ENCODE data around the gene OST4.

The OST4 gene

GRCh38 chr2:27050996-27051901 is 20.2 kb downstream of the OST4 start, which contains the start of gene AGBL5:
TSS of gene AGBL5 (plus strand) at chr2:27051668. CDS start at chr2:27052959, 1,291 bp downstream.
- ATAC-seq = peak; percentile 72 to 74

DNA sequence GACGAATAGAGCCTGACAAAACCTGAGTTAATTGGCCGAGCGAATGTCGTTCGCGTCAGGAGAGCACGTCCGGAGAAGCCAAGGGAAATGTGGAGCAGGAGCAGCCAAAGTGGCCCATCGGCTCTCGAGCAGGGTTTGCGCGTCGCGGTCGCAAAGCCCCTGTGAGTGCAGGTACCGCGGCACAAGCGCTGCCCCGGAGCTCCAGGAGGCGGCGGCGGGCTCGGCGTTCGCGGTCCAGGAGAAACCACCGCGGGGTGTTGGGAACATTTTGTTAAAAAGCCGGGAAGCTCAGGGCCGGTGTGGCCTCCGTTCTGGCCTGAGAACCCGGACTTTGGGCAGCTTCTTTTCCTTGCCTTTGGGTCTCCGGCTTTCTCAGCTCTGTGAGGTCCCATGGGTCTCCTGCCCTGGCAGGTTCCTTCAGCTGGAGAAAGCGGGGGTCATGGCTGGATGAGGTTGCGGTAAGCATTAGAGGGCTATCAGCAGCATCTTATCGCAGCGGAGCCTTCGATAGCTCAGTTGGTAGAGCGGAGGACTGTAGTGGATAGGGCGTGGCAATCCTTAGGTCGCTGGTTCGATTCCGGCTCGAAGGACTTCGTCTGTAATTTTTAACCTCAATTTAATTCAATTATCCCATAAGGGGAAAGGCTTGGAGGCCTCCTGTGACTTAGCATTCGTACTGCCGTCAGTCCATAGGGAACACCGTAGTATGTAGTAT is 21.0 kb downstream of the OST4 start:
- peak; percentile 70 to 77 for ATAC-seq

DNA sequence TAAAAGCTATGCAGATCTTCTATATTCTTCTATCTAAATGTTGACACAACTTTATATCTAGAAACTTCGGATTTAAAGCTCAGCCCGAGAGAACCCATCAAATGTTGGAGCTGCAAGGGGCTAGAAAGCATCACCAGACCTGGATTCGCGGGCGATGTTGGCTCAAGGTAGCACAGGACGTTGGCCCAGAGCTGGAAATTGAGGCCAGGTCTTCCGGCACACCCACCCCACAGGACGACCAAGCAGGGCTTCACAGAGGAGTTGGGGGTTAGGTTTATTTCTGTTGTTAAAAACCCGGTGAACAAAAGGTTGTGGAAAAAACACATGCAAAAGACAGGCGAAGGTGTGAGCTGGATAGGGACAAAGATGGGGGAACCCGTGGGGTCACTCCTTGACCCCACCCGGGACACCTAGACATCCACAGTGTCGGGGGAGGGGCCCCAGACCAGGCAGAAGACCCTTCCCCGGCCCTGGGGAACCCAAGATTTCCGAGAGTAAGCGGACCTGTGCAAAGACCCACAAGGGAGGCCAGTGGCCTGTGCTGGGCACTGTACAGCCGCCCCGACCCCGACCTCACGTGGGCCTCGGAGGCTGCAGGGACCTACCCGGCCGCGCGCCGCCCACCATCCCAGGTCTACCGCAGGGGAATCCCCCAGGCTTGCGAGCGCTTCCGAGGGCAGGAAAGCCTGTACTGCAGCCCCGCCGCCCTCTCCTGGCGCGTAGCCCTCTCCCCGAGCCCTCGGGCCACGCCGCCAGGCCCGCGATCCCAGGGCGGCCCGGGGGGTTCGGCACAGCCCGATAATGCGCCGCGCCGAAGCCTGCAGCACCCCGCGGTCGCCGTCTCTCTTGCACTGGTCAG is 21.8 kb downstream of the OST4 start:
- peak; percentile 3 to 8 for ATAC-seq

DNA sequence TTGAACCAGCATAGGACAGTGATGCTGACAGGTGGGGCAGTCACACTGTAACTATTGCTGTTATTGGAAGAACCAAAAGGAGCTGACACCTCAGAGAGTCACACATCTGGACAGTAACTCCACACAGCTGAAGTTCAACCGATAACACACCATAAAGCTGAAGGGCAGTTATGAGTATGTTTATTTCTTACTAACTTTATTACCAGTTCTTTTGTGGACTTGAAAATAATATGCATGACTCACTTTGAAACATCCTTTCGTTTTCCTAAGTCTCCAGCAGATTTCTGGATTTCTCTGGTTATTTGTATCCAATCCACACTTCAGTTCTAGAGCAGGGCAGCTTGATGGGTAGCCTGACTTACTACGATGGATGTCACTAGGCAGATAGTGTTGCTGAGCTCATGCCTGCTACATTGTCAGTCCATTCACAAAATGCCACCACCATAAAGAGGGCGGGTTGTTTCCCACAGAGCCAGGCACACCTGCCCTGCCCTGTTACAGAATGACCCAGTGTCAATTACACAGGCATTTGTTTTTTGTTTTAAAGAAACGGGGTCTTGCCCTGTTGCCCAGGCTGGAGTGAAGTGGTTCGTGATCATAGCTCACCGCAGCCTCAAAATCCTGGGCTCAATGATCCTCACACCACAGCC is 28.3 kb downstream of the OST4 start:
- ATAC-seq = no peak

DNA sequence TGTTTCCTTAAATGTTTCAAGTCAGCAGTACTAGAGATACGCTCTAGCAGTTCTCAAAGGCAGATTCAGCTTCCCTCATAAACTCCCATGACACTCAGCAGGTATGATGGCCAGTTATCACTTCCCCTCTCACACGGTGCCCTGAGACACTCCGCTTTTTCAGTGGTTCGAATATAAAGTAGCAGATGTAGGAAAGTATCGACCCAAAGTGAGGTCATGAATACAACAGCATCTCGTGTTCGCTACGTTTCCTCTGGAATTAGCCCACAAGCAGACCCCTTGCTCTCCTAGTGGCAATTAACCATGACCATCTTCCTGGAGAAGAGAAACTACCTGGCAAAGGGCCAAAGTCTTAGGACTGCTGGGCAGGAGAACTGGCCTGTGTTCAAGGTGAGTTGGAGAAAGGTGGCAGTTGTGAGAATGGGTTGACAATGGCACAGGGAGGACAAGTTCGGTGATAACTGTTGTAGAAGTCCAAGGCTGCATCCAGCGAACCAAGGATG is 29.2 kb downstream of the OST4 start:
- ATAC-seq = peak in 1 of 2 donors; percentile 17

DNA sequence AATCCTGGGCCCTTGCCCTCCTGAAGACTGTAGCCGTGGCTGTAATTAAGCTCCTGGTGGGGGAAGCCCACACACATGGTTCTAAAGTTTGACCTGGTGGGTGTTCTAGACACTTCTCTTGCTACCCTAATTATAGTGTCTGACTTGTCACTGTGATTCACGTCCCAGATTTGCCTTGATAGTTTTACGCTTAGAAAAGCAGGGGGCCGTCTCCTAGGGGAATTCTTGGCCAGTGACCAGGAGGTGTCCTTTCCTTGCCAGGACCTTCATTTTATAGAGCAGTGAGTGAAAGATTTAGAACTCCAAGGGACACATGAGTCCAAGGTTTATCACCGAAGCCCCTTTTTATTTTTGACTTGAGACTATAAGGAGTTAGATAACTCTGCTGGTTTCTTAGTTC is 29.7 kb downstream of the OST4 start:
- no peak for ATAC-seq

DNA sequence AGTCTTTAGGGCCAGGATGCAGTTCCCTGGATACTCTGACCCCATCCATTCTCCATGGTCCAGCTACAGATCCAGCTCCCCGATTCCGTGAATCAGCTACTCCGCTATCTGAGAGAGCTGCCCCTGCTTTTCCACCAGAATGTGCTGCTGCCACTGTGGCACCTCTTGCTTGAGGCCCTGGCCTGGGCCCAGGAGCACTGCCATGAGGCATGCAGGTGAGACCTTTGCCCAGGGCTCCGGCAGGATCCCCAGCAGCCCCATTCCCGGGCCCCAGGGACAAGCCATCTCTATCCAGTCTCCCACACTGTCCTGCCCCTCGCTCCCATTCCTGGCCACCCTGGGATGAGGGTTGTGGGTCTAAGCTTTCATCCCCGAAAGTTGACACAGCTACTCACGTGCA is 31.2 kb downstream of the OST4 start:
- ATAC-seq = no peak

DNA sequence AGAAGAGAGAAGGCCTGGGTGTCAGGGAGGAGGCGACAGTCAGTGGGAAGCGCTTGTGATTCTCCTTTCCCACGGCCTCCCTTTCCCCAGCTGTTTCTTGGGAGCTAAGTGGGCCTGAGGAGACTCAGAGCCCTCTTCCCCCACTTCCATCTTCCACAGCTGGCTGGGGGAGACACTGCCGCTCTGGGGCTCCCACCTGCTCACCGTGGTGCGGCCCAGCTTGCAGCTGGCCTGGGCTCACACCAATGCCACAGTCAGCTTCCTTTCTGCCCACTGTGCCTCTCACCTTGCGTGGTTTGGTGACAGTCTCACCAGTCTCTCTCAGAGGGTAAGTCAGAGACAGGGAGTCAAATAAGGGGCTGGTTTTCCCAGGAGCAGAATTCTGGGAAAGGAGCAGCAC is 31.6 kb downstream of the OST4 start:
- ATAC-seq = no peak

DNA sequence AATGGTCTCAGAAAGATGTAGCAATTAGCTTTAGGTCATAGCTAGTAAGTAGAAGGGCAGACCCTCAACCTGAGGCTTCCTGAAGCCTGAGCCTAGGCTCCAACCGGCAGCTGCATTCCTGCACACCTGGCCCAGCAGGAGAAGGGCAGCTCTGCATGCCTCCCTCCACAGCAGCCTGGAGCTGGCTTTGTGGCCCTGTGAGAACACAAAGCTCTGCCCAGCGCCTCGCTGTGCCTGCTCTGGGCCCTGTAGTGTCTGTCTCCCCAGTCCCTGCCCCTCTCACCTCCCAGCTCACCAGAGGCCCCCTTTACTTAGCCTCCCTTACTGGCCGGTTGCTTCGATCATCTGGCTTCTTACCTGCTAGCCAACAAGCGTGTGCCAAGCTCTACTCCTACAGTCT is 32.0 kb downstream of the OST4 start:
- ATAC-seq = no peak

DNA sequence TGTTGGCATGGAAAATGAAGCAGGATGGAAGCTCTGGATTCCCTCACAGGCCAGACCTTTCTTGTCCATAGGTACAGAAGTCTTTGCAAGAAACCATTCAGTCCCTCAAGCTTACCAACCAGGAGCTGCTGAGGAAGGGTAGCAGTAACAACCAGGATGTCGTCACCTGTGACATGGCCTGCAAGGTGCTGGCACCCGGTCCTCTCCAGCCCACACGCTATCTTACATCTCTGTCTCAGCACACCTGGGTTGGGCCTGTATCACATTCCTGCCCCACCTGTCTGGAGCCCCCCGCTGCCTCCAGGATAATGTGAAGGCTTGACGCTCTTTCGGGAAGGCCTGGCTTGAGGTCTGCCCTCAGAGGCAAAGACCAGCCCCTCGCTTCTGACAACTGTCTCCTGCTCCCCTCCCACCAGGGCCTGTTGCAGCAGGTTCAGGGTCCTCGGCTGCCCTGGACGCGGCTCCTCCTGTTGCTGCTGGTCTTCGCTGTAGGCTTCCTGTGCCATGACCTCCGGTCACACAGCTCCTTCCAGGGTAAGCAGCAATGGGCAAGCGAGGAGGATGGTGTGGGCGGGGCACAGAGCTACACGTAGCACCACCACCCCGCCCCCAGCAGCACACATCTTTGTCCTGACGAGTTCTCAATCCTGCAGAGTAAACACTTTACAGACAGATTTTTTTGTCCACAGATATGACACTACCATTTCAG is 32.7 kb downstream of the OST4 start:
- ATAC-seq = no peak

DNA sequence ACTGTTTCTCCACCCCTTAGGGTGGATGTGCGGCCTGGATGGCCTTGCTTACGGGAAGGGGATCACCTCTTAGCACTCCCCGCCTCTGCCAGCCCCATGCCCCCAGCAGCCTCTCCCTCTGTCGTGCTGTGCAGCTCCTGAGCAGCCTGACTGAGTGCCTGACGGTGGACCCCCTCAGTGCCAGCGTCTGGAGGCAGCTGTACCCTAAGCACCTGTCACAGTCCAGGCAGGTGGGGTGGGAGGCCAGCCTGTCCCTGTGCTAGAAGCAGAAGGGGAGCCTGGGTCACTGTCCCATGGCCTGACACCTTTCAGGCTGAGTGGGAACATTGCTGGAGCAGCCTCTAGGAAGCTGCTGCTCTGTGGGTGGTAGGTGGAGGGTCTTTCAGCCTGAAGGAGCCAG is 33.4 kb downstream of the OST4 start:
- ATAC-seq = no peak

DNA sequence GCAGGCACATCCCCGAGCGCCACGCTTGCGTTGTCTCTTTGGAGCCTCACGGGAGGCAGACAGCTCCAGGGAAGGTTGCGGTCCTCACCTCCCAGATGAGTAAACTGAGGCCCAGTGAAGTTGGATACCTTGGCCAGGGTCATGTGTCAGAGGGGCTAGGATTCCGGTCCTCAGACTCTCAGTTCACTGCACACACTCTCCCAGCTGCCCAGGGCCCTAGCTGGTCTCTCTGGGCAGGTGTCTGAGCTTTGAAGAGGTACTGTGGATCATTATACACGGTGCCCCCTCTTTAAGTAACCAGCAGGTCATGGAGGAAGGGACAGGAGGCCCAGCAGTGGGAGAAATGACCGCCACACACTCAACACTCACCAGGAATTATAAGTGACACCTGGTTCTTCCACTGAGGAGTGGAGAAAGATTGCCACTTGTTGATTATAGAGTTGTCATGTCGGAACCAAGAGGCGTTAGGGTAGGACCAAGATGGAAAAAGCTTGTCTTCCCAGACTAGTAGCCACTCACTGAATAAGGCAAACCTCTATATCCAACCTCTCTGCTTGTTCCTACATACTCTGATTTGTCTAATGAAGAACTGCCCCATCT is 38.1 kb downstream of the OST4 start:
- no peak for ATAC-seq

DNA sequence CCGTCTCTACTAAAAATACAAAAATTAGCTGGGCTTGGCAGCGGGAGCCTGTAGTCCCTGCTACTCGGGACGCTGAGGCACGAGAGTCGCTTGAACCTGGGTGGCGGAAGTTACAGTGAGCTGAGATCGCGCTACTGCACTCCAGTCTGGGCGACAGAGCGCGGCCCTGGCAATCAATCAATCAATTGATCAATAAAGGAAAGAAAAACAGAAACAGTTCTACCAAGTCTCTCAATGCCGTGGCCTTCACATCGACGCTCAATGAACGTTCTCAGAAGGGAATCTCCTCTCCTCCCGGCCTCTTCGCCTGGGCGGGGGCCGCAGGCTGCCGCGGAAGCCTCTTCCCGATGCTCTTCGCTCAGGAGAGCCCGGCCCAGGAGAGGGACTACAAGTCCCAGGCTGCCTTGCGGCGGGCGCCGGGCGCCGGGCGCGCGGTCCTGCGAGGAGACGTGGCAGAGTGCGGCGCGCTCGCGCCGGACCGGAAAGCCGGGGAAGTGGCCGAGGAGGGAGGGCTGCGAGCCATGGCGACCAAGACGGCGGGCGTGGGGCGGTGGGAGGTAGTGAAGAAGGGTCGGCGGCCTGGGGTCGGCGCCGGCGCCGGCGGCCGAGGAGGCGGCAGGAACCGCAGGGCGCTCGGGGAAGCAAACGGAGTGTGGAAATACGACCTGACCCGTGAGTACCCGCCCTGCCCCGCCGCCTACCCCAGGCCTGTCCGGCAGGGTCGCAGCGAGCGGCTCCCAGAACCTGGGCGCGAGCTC is 38.8 kb downstream of the OST4 start, which contains the start of gene TMEM214:
Gene TMEM214 (plus strand): TSS at position 471 of the 758 bp plus-strand sequence. CDS start 51 bp downstream, at position 522.
- peak; percentile 98 to 99 for ATAC-seq

- no peak for ATAC-seq
Observed at GRCh38 chr2:27029051-27029450, 42.4 kb downstream of the OST4 start.

DNA sequence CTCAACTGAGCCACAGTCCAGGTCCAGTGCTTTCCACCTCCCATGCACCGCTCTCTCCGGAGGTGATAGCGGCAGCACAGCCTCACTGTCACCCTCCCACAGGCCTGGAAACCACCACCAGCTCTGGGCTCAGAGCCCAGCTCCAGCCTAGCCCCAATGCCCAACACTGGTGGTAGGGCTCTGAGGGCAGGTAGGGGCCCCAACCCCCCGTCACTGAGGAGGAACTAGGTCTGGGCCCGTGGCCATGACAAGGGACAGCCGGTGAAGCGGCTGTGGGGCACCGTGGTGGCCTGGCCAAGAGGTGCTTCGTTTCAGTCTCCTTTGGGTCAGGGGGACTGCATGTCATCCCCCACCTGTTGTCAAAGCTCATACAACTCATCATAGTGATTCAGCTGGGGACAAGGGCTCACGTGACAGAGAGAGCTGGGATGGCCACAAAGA is 44.2 kb downstream of the OST4 start:
- no peak for ATAC-seq

DNA sequence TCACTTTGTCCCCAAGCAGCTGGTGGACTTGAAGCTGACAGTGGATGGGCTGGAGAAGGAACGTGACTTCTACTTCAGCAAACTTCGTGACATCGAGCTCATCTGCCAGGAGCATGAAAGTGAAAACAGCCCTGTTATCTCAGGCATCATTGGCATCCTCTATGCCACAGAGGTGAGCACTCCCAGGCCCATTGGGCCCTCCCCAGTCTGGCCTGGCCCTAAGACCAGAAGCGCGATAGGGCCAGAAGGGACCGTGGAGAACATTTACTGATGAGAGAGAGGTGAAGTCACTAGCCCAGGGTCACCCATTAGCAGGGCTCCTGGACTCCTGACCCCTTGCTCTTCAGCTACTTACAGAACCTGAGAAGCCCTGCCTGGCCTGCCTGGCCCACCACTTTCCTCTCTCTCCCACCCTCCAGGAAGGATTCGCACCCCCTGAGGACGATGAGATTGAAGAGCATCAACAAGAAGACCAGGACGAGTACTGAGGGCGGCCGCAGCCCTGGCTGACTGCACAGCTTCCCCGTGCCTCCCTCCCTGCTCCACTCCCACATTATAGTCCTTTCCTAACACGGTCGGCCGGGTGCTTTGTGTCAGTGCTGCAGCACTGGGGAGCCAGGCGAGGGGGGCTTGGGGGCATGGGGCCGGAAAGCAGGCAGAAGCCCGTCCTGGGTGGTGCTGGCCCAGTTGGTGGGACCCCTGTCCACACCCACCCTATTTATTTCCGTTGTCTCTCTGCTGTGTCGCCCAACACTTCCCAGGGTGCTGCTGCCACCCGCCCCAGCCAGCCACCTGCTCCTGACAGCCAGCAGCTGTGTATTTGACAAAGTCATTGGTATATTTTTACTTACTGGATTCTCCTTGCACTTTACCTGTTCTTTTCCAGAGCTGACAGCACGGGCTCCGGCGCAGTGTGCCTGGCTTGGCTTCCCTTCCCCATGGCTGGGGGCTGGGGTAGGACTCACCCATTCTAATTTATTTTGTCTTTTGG is 45.3 kb downstream of the OST4 start:
- ATAC-seq = no peak

DNA sequence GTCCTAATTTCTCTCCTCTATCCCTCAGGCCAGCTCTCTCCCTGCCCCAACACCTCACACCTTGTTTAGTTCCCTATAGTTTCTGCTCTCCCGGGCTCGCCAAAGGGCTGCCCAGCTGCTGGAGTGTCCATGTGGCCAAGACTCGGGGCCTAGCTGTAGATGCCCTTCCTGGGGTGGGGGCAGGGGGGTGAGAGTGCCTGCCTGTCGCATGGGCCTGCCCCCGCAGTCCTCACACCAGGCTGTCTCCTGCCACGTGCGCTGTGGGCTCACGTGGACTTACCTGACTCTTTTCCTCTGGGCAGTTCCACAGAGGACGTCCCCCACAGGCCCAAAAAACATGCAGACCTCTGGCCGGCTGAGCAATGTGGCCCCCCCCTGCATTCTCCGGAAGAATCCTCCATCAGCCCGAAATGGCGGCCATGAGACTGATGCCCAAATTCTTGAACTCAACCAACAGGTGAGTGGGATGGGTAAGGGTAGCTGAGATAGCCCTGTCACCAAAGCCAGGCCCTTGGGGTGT is 46.1 kb downstream of the OST4 start:
- no peak for ATAC-seq

- no peak for ATAC-seq
Observed at GRCh38 chr2:27024812-27025211, 46.6 kb downstream of the OST4 start.

GRCh38 chr2:27024188-27024587 is 47.3 kb downstream of the OST4 start:
- no peak for ATAC-seq

All from activated CD4-positive, CD25-positive, alpha-beta regulatory T cell treated with anti-CD3 and anti-CD28 coated beads, Interleukin-2, amount 50 U/mL, for 24 hours (primary cell).